ENCODE measurements around the gene PER1.

Gene PER1

GRCh38 chr17:8138672-8139371 is 13.4 kb downstream of the PER1 start:
- TF ChIP-seq CTCF (IDR thresholded peaks at IDR 0.05): peak; percentile 88

GRCh38 chr17:8138374-8138671 is 13.9 kb downstream of the PER1 start:
- TF ChIP-seq CTCF (IDR thresholded peaks at IDR 0.05): no peak

DNA sequence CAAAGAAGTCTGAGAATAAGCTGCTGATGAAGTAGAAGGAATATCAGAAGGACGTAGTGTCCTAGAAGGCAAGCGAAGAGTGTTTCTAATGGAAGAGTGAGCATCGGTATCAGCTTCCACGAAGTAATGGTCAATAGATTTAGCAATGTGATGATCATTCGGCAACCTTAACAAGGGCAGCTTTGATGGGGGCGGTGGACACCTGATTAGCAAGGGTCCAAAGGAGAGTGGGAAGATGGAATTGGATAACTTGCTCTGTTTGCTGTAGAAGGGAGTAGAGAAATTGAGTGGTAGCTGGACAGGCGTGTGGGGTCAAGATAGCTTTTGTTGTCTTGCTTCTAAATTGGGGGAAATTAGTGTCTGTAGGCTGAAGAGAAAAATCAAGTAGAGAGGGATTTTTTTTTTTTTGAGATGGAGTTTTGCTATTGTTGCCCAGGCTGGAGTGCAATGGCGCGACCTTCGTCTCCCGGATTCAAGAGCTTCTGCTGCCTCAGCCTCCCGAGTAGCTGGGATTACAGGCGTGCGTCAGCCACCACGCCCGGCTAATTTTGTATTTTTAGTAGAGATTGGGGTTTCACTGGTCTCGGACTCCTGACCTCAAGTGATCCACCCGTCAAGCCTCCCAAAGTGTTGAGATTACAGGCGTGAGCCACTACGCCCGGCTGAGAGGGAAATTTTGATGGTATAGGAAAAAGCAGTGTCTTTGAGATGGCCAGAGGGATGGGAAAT is 14.4 kb downstream of the PER1 start:
- no peak for TF ChIP-seq CTCF (IDR thresholded peaks at IDR 0.05)

- TF ChIP-seq CTCF (IDR thresholded peaks at IDR 0.05): no peak
Observed at GRCh38 chr17:8133941-8134340, 18.3 kb downstream of the PER1 start.

- no peak for TF ChIP-seq CTCF (IDR thresholded peaks at IDR 0.05)
Observed at GRCh38 chr17:8133399-8133798, 18.8 kb downstream of the PER1 start.

DNA sequence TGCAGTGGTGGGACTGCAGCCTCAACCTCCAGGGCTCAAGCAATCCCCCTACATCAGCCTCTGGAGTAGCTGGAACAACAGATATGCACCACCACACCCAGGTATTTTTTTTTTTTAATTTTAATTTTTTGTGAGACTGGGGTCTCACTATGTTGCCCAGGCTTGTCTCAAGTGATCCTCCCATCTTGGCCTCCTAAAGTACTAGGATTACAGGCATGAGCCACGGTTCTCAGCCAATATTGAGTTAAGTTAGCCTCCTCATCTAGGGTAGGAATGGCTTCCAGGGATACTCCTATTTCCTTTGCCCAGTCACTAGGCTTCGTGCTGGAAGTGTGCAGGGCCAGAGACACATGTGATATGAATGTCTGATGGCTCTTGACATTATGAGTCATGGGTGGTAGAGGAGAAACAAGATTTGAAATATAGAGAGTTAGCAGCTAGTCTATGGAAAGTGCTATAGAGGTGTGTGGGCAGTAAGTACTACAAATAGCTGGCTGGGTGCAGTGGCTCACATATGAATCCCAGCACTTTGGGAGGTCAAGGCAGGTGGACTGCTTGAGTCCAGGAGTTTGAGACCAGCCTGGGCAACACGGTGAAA is 20.3 kb downstream of the PER1 start:
- TF ChIP-seq CTCF (IDR thresholded peaks at IDR 0.05): no peak

DNA sequence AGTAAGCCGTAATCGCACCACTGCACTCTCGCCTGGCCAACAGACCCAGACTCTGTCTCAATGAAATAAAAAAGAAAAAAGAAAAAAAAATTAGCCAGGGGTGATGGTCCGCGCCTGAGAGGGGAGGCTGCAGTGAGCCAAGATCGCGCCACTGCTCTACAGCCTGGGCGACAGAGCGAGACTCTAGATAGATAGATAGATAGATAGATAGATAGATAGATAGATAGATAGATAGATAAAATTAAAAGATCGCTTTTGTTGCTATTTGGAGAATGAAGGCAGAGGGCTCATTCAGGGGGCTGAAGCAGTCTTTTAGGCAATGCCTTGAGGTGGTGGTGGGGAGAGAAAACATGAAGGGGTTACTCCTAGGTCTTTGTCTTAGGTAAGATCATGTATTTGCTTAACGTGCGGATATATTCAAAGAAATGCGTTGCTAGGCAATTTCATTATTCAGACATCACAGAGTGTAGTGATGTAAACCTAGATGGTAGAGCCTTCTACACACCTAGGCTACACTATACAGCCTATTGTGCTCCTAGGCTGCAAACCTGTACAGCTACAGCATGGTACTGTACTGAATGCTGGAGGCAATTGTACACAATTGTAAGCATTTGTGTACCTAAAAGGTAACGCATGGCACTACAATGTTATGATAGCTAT is 23.9 kb downstream of the PER1 start:
- no peak for TF ChIP-seq CTCF (IDR thresholded peaks at IDR 0.05)
